Bronchial epithelial cell (primary cell): ENCODE results near the gene PRMT7. TPM values are rescaled to one million over a fixed set of nuclear protein-coding genes. Genes with fewer than 3 reads are reported as not detected.

Experiments
- DNase-seq: peaks from one replicate; pipeline ENCODE4 v3.0.0-alpha.2; 2010; ENCODE audit warnings: low read depth
- FAIRE-seq: peaks from 2 replicates; lab custom pipeline; 2011; peaks lifted over from hg19 to GRCh38; lab: Jason Lieb, UNC
- H3K27me3 ChIP-seq: 2 replicates; pipeline ENCODE4 v1.5.1; 2011; ENCODE audit warnings: low read length; ENCODE audit not compliant: control insufficient read depth, insufficient read depth
- H3K36me3 ChIP-seq: 2 replicates; pipeline ENCODE4 v1.5.1; 2011; ENCODE audit warnings: low read length; ENCODE audit not compliant: control insufficient read depth, insufficient read depth
- H3K4me3 ChIP-seq: 2 replicates; pipeline ENCODE4 v1.5.1; 2011; ENCODE audit warnings: mild to moderate bottlenecking, low read depth, low read length, control low read depth
- total RNA-seq: library from RNA; depleted of rRNA; stranded (reverse); fragments of >200 nt; gene quantifications from 2 replicates; pipeline ENCODE4 v1.2.1, GENCODE V29; 2014
- TF ChIP-seq, protein P1 (sequence below): IDR thresholded peaks from 2 replicates; pipeline ENCODE4 v1.5.1; 2011; ENCODE audit warnings: mild to moderate bottlenecking, moderate library complexity, low read length, control low read depth, inconsistent platforms; ENCODE audit not compliant: insufficient read depth, severe bottlenecking

PRMT7 gene
- total RNA-seq, 1 donor from 2014 or later: 36.9 TPM

DNA sequence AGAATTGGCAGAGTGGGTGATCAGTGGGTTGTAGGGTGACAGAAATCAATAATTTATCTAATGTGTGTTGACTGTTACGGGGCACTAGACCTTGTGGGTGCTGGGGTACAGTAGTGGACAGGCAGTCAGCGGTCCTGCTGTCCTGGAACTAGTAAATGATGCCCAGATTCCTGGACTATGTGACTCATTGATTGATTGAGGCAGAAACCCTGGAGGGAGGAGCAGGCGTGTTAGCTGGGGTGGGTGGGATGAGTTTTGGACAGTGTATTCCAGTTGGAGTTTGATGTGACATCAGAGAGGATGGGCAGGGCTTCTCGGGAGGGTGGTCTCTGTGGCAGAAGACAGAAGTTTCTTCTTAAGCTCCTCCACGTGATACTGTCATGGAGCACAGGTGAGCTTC is 24.4 kb downstream of the PRMT7 start:
- DNase-seq (peak; percentile 22), FAIRE-seq (no peak)
- Histone ChIP-seq H3K4me3 (no peak overlapping the region), H3K27me3 (no peaks in the 10 kb centered on the region), H3K36me3 (peaks cover 9% of the 10 kb centered on the region)
- TF ChIP-seq, protein P1, sequence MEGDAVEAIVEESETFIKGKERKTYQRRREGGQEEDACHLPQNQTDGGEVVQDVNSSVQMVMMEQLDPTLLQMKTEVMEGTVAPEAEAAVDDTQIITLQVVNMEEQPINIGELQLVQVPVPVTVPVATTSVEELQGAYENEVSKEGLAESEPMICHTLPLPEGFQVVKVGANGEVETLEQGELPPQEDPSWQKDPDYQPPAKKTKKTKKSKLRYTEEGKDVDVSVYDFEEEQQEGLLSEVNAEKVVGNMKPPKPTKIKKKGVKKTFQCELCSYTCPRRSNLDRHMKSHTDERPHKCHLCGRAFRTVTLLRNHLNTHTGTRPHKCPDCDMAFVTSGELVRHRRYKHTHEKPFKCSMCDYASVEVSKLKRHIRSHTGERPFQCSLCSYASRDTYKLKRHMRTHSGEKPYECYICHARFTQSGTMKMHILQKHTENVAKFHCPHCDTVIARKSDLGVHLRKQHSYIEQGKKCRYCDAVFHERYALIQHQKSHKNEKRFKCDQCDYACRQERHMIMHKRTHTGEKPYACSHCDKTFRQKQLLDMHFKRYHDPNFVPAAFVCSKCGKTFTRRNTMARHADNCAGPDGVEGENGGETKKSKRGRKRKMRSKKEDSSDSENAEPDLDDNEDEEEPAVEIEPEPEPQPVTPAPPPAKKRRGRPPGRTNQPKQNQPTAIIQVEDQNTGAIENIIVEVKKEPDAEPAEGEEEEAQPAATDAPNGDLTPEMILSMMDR: no peak

DNA sequence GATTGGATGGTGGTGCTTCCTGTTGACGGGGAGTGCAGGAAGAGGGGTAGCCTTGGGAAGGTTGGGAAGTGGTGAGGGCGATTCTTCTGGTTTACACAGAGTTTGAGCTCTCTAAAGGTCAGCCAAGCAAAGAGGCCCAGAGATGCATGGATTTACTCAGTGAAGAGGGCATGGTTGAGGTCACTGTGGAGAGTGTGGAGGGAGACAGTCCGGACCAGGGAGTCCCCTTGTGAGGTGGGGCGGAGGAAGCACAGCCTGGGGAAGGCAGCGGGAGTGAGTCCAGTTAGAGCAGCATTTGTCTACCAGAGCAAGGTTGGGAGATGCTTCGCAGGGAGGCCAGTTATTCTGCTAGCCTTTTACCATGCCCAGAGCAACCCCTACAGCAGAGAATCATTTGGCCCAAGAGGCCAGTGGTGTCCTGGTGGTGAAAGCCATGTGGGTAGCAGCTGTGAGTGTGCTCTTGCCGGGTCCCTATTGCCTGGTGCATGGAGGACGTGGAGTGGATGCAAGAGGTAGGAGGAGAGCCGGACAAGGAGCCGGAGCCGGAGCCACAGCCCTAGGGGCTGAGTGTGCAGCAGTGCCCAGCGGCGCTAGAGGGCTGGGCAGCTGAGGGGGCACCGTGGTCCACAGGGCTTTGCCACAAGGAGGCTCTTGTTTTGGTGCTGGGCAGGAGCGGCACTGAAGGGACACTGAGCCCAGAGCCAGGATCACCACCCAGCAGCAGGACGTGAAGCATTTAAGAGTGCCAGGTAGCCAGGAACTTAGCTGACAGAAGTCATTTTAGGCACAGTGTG is 27.7 kb downstream of the PRMT7 start:
- FAIRE-seq: no peak
- peaks cover 12% of the 10 kb centered on the region for H3K36me3 ChIP-seq
- H3K4me3 ChIP-seq: no peak overlapping the region
- DNase-seq: no peak
- TF ChIP-seq, protein P1: no peak
- no peaks in the 10 kb centered on the region for H3K27me3 ChIP-seq

DNA sequence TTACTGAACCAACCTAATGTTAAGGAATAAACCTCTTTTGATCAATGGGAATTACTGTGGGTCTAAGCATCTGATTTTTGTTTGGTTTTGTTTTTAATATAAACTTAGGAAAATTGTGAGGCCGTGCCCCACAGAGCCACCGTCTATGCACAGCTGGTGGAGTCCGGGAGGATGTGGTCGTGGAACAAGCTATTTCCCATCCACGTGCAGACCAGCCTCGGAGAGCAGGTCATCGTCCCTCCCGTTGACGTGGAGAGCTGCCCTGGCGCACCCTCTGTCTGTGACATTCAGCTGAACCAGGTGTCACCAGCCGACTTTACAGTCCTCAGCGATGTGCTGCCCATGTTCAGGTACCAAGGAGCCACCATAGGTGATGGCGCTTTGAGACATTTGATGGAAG is 28.4 kb downstream of the PRMT7 start:
- H3K36me3 ChIP-seq: peaks cover 14% of the 10 kb centered on the region

DNA sequence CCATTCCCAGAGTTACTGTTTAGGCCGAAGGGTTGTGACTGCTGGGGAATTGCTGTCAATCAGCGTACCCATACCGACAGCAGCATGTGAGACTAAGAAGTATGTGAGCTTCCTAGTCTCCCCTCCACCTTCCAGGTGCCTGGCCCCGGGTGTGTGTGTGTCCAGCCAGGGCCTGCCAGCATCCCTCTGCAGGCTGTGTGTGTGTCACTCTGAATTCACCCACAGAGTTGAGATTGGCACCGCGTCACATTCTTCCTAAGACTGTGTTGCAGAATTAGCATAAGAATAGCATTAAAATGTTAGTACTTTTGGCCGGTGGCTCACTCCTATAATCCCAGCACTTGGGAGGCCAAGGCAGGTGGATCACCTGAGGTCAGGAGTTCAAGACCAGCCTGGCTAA is 31.8 kb downstream of the PRMT7 start:
- Histone ChIP-seq H3K36me3 (peaks cover 21% of the 10 kb centered on the region), H3K27me3 (no peaks in the 10 kb centered on the region), H3K4me3 (no peak overlapping the region)
- FAIRE-seq: no peak
- TF ChIP-seq, protein P1: no peak
- no peak for DNase-seq

More for the DNA sequence above, 28.4 kb downstream of the PRMT7 start:
- DNase-seq (no peak), FAIRE-seq (no peak)
- TF ChIP-seq, protein P1: no peak
- Histone ChIP-seq H3K27me3 (no peaks in the 10 kb centered on the region), H3K4me3 (no peak overlapping the region)

DNA sequence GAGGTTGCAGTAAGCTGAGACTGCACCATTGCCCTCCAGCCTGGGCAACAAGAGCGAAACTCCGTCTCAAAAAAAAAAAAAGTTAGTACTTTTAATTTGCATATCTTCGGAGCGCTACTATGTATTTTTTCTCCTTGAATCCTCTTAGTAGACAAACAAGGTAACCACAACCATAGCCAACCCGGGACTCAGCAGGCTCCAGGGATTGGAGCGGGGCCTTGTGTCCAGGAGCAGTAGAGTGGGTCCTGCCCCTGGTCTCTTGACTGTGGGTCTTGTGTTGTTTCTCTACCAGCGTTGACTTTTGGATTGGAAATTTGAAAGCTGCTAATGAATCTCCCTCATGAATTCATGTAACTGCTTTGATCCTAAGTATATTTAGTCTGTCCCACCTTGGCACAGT is 32.3 kb downstream of the PRMT7 start:
- DNase-seq: no peak
- FAIRE-seq: no peak
- Histone ChIP-seq H3K27me3 (no peaks in the 10 kb centered on the region), H3K36me3 (peaks cover 19% of the 10 kb centered on the region), H3K4me3 (no peak overlapping the region)
- TF ChIP-seq, protein P1: no peak
